ENCODE measurements around the gene KRT74. TPM values are rescaled to one million over a fixed set of nuclear protein-coding genes. Genes with fewer than 3 reads are reported as not detected.

KRT74 gene
- total and polyA plus RNA-seq, 10 of the 15 experiments (the other 5 are each of a cell fraction or from before 2014, with no cell fraction given), result not detected

GRCh38 chr12:52519826-52520662, 53.6 kb downstream of the KRT74 start, which contains the start of gene KRT5:
Gene KRT5, minus strand, starts transcription at chr12:52520394. Its CDS starts 98 bp downstream, at chr12:52520296.
- Histone ChIP-seq H3K4me1 (ENCODE audit: control insufficient read depth, insufficient read depth, low read length) (no peaks in the 10 kb centered on the region), H3K9ac (ENCODE audit: control insufficient read depth, insufficient read depth, low read length) (no peak within 1 kb of the TSS), H3K36me3 (ENCODE audit: control insufficient read depth in 2 of 2, insufficient read depth in 2 of 2, low read length in 1 of 2) (no peaks in the 10 kb centered on the region), H3K27ac (ENCODE audit: control insufficient read depth, insufficient read depth) (no peak within 1 kb of the TSS), H2AFZ (ENCODE audit: control insufficient read depth, low read depth, low read length) (no peak within 1 kb of the TSS), H3K79me2 (ENCODE audit: control insufficient read depth, insufficient read depth, low read length) (no peaks in the 10 kb centered on the region), H4K20me1 (ENCODE audit: control insufficient read depth, insufficient read depth) (no peaks in the 10 kb centered on the region), H3K4me2 (ENCODE audit: control insufficient read depth, insufficient read depth) (no peak within 1 kb of the TSS), H3K27me3 (replicated peaks in 1 of 2; ENCODE audit: control insufficient read depth in 2 of 2, insufficient read depth in 2 of 2, low read length in 1 of 2) (peaks cover 0 to 8% of the 10 kb centered on the region in 2 experiments; a peak in 3 of 4 replicates), H3K4me3 (no peak within 1 kb of the TSS), H3K9me3 (replicated peaks; ENCODE audit: control insufficient read depth, insufficient read depth, low read length) (no peaks in the 10 kb centered on the region)
- in situ Hi-C loops (cut with MboI), result no loop called here
- intact Hi-C loops (cut with micrococcal nuclease; ENCODE audit: unreplicated experiment), result no loop called here
- no TSS peak for BruUV-seq (replicated peaks)
- no peak for DNase-seq (ENCODE audit: low read depth, low spot score)
- ChIA-PET CTCF (no interaction called here), SMC1A (ENCODE audit: uncharacterized antibody, unreplicated experiment) (no interaction called here), POLR2A (no interaction called here), RAD21 (ENCODE audit: unreplicated experiment) (no interaction called here)
- FAIRE-seq, result no peak
- 38% methylated on average over 28 of the region's 29 CpGs for WGBS (ENCODE audit: insufficient coverage, insufficient replicate concordance, low lambda C conversion rate, missing lambda C conversion rate)
- no peak for ATAC-seq
- TF ChIP-seq RCOR1 (conservative IDR thresholded peaks at IDR 0.05; ENCODE audit: low read depth, low read length) (no peak), PAX8 (IDR thresholded peaks at IDR 0.05) (no peak), TCF3 (IDR thresholded peaks at IDR 0.05; ENCODE audit: borderline replicate concordance, insufficient read depth, low read depth, low read length) (no peak), NRF1 (conservative IDR thresholded peaks at IDR 0.05; ENCODE audit: low read depth, low read length) (no peak), MYC (IDR thresholded peaks at IDR 0.05; ENCODE audit: insufficient read depth, insufficient read length, insufficient replicate concordance, low read length, severe bottlenecking) (no peak), EGR1 (IDR thresholded peaks at IDR 0.05; ENCODE audit: borderline replicate concordance in 1 of 2, low read depth in 2 of 2, low read length in 2 of 2) (no peak), NR2F1 (conservative IDR thresholded peaks at IDR 0.05) (no peak), BCLAF1 (IDR thresholded peaks at IDR 0.05) (no peak), HCFC1 (IDR thresholded peaks at IDR 0.05; ENCODE audit: low read length) (no peak), JUND (IDR thresholded peaks at IDR 0.05; ENCODE audit: low read depth, low read length) (no peak), FOXK2 (IDR thresholded peaks at IDR 0.05) (no peak), FOS (IDR thresholded peaks at IDR 0.05; ENCODE audit: borderline replicate concordance, extremely low read depth, insufficient read length) (no peak), ELK1 (IDR thresholded peaks at IDR 0.05; ENCODE audit: low read depth, low read length) (no peak), CHD2 (IDR thresholded peaks at IDR 0.05; ENCODE audit: borderline replicate concordance, low read depth, low read length) (no peak)
- TF ChIP-seq, protein P1, sequence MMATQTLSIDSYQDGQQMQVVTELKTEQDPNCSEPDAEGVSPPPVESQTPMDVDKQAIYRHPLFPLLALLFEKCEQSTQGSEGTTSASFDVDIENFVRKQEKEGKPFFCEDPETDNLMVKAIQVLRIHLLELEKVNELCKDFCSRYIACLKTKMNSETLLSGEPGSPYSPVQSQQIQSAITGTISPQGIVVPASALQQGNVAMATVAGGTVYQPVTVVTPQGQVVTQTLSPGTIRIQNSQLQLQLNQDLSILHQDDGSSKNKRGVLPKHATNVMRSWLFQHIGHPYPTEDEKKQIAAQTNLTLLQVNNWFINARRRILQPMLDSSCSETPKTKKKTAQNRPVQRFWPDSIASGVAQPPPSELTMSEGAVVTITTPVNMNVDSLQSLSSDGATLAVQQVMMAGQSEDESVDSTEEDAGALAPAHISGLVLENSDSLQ (IDR thresholded peaks at IDR 0.05), result no peak
